ENCODE measurements around the gene DOK5.

The DOK5 gene

DNA sequence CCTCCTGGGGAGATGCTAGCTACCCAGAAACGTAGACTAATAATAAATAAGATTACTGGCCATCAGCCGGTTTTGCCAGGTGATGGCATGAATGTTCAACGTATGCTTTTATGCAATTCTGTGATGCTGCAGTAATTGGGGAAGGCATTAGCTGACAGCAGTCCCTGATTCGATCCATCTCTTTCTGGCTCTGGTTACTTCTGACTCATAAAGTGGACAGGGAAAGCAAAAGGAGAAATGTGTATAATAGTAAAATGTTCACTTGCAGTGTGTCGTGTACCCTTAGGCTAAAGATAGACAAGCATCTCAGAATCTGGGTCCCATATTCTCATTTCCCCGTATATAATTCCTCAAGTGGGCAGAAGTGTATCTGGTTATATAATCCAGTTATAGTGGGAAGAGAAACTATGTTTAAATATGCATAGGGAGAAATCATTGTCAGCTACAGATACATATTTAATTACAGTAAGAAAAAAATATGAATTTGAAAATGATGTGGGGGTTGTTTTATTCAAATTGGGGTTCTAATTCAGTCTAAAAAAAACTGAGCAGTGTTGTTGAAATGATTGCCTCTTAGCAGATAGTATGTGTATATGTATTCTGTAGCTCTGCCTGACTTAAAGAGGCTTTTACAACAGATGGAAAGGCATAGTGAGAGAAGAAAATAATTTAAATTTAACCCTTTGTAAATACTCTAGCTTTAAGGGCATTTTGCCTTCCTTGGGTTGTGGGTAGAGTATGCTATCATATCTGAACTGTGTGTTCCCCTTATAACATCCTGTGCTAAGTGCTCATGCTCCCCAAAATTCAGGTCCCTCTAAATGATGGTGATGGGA, 40.6 kb downstream of the DOK5 start:
- DNase-seq = no peak

DNA sequence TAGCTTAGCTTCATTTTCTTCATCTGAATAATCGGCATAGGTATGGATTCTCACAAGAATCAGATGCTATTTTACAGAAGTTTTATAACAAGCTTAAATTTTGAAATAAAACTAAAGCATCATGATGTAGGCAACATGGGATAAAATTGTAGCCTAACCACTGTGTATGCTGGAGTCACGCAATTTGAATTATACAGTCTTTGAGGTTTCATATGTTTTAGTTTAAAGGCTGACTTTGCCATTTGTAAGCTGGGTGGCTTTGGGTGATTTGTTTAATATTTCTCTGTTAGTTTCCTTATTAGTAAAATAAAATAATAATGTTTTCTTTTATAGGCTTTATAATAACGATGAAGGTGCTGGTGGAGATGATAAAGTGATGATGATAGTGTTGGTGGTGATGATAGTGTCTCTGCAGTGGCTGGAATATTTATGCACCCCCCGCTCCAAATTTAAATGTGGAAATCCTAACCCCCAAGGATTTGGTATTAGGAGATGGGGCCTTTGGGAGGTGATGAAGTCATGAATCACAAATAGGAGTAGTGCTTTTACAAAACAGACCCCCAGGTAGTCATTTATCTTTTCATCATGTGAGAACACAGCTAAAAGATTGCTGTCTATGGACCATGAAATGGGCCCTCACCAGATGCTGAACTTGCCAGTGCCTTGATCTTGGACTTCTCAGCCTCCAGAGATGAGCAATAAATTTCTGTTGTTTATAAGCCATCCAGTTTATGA, 42.0 kb downstream of the DOK5 start:
- DNase-seq = no peak

DNA sequence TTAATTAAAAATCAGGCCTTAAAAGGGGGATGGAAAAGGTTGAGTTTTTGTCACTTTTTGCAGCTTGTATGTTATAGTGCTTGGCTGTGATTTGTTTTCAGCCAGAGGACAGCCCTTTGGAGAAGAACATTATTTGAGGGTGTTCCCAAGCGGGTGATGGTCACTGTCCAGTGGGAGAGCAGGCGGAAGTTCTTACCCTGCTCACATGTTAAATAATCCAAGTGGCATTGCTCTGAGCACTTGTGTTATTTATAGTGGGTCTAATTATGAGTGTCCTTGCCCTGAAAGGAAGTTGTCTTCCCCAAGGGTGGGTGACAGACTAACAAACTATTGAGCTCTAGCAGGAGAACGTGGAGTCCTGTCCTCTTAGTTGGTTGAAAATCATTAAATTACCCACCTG, 49.5 kb downstream of the DOK5 start:
- DNase-seq = no peak

DNA sequence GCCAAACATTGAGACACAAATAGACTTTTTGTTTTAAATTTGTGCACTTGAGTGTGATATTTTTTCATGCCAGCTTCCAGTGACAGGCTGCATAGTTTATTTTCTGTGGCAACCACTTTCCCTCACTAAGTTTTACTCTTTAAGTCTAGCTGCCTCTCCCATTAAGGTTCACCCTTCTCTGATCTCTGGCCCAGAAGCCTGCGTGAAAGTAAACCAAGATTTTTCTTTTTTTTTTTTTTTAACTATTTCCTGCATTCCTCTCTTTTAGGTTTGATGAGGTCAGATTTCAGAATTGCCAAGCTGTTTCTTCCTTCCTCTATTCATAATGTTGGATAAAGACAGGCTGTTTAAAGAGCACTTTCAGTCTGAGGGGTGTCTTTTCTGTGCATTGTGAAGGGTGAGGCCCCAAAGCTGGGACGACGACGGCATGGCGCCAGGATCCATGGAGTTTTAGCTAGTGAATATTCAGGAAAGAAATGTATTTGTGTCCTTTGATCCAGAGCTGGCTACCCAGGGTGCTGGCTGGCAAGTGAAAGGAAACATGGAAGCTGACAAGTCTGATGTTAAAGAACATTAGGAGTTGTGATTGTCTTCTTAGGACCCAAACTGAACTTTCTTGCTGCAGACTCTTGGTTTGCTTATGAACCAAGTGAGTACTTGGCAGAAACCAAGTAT, 50.7 kb downstream of the DOK5 start:
- no peak for DNase-seq

DNA sequence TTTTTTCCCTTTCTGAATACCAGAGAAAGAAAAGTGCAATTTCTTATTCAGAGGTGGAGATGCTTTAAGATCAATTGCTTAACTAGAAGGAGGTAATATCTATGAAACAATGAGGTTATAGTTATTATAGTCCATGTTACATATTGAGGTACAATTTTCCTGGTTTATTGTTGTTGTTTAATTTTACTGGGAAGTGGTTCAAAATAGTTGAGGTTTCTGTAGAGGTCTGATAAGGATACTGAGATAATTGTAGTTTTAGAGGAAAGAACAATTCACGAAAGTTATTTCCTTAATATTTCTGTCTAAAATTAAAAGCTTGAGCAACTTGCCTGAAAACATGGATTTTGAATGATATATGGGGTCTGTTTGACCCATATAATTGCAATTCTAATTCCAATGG, 51.4 kb downstream of the DOK5 start:
- no peak for DNase-seq

DNA sequence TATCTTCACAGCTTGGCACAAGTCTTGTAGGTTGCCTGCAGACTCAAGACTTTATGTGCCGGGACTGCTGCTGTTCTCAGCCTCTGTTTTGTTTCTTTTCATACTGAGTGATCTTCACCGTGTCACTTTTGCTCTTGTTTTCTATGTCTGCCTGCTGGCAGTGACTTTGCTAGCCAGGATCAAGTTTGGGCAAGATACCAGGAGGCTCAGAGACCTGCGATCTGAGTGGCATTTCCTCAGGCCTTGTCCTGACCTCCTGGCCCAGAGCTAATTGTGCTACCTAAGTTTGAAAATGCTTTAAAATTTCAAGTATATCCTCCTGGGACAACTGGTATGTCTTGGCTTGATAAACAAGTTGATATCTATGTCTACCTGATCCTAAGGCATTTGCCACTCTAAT, 57.2 kb downstream of the DOK5 start:
- no peak for DNase-seq

DNA sequence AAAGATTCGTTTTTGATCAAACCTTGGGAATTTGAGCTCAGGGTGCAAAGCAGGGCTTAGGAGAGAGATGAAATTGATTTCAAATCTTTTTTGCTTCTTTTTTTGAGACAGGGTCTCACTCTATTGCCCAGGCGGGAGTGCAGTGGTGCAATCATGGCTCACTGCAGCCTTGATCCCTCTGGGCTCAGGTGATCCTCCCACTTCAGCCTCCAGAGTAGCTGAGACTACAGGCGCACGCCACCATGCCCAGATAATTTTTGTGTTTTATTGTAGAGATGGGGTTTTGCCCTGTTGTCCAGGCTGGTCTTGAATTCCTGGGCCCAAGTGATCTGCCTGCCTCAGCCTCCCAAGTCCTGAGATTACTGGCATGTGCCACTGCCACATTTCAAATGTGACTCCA, 58.7 kb downstream of the DOK5 start:
- no peak for DNase-seq

DNA sequence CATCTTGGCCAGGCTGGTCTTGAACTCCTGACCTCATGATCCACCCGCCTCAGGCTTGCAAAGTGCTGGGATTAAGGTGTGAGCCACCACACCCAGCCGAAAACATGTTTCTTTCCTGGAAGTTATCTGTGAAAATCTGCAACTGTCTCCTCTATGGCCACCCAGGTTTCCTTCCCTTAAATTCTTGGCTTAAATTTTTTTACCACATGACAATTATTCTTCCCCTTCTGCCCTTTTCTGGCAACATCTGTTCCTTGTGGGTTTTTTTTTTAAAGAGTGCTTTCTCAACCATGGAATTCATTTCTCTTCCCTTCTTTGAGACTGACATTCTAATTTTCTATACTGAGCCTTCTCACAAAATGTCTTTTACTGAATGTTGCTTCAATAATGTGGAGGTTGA, 59.6 kb downstream of the DOK5 start:
- DNase-seq = peak; percentile 9

DNA sequence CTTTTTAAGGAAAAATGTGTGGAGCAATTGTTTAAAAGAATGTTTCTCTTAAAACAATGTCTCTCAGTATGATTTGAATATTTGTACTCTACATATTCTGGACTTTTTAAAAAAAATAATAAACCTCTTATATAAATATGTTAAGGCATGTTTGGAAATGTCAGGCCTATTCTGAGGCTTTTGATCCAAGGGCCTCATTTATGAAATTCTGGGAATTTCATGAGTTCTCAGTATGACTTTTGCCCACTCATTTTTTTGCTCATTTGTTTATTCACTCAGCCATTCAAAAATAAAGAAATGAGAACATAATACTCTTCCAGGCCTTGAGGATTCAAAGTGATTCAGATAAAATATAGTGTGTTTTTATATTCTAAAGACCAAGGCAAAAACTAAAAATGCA, 60.4 kb downstream of the DOK5 start:
- peak; percentile 11 for DNase-seq

DNA sequence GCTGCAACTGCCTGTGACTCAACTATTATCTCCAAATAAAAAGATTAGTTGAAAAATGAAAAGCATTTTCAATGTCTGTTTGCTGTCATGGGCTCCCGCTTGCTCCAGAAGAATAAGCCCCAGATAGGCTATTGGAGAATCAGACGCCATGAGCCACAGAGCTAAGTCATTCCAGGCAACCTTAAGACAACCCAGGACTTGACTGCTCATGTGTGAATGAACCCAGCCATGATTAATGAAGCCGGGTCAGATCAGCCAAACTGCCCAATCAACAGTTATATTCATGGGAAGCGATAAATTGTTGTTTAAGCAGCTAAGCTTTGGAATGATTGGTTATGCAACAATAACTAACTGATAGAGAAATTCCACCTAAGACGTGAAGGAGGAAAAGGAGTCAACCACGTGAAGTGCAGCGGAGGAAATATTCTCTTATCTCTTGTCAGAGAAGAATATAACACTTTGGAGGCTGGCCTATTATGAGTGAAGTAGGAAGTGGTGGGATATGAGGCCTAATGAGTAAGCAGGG, 64.2 kb downstream of the DOK5 start:
- DNase-seq = no peak

DNA sequence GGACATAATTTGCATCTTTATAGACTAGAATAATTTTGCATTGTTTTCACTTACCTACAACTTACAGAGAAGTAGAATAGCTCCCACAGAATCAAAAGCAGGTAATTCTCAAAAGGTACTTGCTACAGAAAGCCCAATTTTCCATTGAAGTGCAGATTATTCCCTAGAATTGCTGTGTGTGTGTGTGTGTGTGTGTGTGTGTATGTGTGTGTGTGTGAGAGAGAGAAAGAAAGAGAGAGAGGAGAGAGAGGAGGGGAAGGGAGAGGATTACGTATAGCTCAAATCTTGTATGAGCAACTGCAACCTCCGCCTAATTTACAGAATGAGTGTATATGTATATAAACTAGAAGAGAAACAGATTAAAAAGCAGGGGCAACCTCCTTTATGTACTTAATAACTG, 68.0 kb downstream of the DOK5 start:
- DNase-seq = no peak

DNA sequence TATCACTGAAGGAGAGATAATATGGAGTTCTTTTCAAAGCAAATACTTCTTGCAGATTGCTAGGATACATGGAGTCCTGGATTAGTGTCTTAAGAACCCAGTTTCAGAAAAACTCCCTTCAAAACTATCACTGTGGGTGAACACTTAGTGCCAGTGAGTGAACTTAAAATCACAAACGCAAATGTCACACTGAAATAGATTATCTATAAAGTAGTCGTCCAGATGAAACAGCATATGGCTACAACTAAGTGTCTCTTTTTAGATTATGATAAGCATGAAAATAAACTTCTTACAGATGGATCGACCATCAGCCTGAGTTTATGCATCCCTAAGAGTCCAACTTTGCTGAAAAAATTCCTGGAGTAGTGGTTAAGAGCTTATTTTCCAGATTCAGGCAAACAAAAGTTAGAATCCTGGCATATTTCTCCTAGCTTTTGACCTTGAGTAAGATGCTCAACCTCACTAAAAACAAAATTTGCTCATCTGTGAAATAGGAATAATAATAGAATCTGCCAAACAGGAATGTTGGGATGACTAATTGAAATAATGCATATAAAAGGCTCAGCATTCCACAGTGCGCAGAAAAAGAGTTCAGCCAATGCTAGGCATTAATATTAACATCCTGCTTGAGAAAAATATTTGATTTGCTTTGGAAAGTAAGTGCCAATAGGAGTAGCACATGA, 70.4 kb downstream of the DOK5 start:
- DNase-seq = no peak

DNA sequence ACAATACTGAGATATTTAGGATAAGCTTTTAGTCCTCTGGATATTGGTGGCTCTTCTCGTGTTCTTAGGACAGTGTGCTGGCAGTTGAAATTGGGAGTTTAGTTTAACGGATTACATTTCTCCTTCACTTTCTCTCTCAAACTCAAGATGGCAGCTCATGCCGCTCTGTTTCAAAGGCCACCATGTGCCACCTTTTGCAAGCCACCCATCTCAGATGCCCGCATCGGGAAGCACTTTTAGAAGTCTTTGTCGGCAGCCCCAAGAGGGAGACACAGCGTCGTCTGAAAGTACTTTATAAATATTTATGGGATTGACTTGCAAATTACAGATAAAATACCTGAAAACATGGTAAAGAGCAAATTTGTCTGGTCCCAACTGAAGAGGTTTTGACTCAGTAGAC, 73.5 kb downstream of the DOK5 start:
- no peak for DNase-seq

DNA sequence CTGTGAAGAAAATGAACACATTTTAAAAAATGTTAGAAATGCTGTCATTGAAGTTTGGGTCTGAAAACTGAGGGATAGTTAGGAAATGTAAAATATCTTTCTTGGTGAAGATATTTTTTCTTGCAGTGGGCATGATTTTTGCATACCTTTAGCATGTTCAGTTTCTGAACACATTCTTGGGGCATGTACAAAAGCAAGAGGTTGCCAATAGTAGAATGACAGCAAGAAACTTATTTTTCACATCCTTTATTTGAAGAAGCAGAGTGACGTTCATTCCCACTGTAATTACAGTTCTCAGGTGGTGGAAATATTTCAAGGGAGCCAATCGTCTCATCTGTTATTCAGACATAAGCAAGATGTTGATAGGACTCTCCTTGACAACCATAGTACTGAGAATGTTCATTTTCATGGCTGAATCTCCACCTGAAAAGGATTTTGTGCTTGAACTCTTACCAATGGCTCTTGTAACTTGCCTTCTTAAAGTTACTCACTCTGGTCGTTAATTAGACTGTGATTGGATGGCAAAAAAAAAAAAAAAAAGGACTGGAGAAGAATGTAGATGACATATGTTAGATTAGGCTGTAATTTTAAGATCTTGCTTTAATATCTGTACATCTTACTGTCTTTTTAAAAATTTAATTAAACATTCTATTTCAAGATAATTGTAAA, 74.4 kb downstream of the DOK5 start:
- DNase-seq = no peak

DNA sequence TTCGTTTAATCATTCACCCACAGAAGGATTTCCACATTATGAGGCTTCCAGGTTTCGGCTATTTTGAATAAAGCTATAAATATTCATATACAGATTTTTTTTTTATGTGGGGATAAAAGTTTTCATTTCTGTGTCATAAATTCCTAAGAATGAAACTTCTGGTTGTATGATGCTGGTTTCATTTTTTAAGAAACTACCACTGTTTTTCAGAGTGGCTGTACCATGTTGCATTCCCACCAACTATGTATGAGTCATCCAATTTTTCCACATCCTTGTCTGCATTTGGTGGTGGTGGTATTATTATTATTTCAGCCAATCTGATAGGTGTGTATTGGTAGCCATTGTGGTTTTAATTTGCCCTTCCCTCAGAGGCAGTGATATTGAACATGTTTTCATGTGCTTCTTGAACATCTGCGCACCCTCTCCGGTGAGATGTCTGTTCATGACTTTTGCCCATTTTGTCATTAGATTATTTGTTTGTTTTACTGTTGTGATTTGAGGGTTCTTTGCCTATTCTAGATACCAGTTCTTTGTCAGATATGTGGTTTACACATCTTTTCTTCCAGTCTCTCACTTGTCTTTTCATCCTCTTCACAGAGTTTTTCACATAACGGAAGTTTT, 75.5 kb downstream of the DOK5 start:
- DNase-seq = no peak

DNA sequence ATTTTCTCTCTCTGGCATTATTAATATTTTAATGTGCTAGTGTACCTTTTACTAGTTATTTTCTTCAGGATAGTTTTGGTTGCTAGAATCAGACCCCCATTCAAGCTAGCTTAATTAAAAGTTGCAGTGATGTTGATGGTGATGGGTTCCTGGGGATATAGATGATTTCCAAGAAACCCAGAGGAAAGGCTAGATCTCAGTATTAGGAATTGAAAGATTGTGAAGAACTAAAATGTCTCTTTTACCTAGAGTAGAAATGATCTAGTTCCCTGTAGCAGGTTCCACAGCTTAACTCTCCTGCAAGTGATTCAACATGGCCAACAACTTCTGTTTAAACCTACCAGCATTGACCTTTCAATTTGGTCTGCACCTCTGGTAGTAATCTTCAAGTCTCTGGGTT, 78.6 kb downstream of the DOK5 start:
- DNase-seq = no peak

DNA sequence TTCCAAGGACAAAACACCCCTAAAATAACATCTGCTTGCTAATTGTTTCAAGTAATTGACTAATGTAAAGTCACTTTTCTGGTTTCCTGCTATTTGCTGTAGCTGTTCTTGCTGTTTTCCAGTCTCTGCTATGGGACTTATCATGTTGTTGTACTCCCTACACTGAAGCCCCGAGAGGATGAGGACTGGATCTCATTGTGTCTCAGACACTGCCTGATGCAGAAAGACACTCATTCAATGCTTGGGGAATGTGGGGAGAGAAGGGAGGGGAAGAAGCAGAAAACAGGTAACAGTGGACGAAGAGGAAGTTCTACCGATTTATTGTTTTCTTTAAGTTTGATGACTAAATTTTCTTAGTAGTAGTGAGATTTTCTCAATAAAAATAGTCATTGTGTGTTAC, 79.8 kb downstream of the DOK5 start:
- no peak for DNase-seq

DNA sequence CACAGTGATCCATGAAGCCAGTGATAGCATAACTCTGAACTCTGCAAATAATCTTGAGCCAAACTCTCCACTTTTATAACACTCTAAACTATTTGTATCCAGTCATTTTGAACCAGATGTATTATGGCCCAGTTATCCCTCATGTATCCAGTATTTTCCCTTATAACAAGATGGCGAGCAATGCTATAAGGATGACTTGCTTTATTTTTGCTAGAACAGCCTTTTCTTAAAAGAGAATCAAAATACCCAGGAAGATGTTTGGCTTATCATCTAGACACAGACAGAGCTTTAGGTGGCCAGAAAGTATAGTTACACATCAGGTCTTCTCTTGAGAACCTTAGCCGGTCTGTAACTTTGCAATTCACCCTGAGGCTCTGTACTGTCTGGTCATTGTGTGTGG, 81.0 kb downstream of the DOK5 start:
- DNase-seq = no peak

DNA sequence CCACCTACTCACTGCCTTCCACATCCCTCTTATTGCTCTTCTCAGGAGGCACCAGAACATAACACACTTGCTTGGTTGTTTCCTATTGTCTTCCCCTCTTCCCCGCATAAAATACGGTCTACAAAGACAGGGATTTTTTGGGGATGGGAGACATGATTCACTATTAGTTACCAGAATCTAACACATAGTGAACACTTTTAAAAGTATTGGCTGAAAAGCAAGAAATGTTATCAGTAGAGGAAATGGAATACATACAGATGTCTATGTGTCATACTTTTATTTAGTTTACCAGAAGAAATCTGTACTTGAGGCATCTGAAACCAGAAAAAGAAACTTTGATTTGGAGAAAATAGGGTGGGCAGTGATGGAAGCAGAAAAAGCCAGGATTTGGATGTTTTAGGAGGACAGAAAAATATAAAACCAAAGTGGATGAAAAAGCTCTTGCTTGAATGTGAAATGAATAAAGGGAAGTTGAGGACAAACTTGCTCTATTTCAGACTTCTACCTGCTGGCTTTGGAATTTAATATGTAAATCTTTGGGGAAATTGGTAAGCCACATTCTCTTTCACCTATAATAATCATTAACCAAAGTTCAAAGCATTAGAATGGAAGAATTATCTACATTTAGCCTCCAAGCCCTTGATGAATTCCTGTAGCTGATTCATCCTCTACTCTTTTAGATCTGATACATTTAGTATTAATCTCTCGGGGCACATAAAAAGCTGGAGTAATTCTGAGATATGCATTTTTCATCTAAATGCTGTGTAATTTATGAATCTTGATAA, 82.6 kb downstream of the DOK5 start:
- no peak for DNase-seq

DNA sequence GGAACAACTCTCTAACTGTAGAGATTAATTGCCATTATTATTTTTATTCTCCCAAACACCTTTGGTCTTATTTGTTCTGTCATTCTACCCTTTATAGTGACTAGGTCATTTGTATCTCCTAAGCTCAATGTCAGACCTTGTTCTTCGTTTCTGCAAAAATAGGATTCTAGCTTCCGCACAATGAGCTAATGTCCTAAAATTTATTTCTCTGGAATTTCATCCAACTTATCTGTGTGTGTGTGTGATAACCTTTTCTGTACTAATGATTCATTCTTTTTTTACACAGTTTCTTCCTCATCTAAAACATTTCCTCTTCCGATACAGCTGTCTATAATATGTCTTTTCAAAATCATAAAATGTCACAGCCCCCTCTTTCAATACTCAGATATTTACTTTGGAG, 84.5 kb downstream of the DOK5 start:
- no peak for DNase-seq

DNA sequence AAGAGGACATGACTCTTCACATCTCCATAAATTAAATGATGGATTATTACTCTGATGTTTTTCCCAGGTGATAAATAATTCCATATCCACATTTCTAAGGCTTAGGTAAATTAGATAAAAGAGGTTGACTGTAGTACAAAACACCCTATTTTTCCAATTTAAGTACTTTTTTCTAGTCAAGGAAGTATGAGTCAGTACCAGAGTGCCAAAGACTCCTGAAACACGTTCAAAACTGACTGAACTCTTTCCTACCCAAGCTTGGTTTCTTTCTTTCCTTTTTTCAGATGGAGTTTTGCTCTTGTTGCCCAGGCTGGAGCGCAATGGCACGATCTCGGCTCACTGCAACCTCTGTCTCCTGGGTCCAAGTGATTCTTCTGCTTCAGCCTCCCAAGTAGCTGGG, 85.0 kb downstream of the DOK5 start:
- no peak for DNase-seq

Measured in inflammatory macrophage treated with lipopolysaccharide for 4 hours (primary cell).